ENCODE measurements around the gene ASXL2.
"Not testable (repeated sequence)": the region's sequence is repeated elsewhere in the genome, so short reads cannot be mapped to it uniquely, and the experiment has no call there.

Gene ASXL2

DNA sequence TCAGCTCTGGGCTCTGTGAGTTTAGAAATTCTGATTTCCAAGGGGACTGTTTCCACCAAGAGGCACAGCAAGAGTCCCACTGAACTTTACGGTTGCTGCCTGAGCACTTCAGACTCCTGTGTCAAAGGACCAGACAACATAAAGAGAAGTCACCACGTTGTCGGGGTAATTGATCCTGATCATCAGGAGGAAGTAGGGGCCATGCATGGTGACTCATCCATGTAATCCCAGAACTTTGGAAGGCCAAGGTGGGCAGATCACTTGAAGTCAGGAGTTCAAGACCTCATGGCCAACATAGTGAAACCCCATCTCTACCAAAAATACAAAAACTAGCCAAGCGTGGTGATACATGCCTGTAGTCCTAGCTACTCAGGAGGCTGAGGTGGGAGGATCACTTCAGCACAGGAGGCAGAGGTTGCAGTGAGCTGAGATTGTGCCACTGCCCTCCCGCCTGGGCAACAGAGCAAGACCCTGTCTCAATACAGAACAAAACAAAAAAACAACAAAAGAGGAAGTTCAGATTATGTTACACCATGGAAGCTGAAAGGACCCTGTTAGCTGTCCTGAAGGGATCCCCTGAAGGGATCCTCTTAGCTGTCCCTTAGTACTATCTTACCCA lies 9.4 kb upstream of the ASXL2 start:
- DNase-seq, result no peak

DNA sequence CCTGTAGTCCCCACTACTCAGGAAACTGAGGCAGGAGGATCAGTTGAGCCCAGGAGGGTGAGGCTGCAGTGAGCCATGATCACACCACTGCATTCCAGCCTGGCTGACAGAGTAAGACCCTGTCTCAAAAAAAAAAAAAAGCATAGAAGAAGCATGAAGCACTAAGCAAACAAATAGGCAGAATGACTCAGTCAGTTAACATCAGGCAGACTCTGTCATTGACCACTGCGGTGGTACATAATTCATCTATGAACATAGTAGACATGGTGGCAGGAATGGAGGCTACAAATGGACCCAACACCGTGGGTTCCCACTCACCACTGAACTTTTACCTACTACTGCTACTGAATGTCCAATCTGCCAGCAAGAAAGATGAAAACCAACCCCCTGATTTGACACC lies 7.6 kb upstream of the ASXL2 start:
- DNase-seq, result no peak

DNA sequence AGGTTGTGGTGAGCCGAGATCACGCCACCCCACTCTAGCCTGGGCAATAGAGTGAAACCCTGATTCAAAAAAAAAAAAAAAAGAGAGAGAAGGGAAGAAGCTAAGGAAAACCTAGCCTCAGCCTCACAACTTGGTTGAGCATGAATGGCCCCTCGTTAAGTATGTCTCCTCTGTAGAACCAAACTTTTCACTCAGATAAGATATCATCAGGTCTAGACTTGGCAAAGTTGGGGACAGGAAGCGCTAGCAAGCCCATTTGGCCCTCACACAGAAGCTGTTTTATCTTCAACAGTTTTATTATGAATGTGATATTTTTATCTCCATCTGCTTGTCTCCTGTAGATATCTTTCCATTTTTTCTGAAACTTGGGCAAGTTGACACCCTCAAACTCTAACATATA lies 3.5 kb upstream of the ASXL2 start:
- no peak for DNase-seq

DNA sequence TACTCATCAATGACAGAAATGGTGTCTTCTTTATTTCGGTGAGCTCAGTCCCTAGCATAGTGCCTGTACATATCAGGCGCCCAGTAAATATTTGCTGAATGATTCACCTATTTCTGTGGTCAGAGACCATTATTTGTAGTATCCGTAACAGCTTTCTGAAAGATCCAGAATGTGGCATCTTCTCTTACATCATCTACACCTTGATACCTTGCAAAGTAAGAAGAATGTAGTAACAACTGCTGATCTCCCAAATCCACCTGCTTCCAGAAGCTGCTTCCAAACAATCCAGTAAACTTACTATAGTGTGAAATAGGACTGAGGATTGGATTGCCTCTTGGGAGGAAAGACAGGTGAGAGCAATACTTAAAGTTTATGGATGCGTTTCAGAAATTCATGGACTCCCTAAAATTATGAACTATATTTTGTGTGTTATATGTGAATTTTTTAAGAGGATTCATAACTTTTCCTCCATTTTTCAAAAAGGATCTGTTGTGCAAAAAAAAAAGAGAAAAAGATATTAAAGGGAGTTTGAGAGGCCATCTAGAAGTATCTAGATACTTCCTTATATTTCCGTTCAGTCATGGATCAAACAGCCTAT lies 945 bp upstream of the ASXL2 start:
- DNase-seq, result no peak

DNA sequence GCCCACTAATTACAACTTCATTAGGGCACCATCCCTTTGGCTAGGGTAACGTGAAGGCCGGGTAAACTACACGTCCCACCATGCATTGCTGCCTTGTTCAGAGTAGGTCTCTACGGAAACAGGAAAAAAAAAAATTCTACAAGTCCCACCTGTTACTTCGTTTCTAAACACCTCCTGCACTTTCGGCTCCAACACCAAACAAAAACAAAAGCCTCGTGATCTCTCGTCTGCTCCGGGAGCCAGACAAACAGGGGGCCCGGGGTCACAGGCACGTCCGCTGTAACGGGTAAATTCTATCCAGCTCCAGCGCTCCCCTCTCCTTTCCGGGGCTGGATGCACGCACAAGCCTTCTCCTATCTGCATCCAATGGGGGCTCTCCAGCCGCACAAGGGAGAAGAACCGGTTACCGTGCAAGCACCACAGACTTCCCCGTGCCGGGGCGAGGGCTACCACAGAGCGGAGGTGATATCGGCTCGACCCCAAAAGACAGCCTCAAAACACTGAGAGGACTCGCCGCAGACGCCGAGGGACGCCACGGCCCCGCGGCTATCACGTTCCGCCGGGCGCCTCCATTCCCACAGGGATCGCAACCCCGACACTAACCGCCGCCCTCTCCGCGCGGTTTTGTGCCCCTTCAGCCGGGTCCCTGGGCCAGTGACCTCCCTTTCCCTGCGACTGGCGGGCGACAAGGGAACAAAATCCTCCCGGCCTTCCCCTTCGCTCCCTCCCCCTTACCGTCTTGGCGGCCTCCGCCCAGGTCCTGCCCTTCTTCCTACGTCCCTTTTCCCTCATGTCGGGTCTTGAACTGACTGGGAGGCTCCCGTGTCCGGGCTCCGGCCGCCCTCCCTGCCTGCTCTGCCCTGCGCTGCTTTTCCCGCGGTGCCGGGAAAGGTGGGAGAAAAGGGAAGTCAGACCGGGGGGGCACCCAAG lies 591 bp downstream of the ASXL2 start:
- DNase-seq, result no peak

DNA sequence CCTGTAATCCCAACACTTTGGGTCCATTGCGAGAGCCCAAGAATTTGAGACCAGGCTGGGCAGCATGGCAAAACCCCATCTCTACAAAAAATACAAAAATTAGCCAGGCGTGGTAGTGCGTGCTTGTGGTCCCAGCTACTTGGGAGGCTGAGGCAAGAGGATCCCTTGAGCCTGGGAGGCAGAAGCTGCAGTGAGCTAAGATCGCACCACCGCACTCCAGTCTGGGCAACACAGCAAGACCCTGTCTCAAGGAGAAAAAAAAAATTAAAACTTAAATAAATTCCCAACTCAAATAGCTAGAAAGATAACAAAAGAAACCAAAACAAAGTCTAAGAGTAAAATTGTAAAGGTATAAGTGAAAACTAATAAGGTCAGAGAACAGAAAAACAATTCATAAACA lies 6.2 kb downstream of the ASXL2 start:
- DNase-seq, result no peak

DNA sequence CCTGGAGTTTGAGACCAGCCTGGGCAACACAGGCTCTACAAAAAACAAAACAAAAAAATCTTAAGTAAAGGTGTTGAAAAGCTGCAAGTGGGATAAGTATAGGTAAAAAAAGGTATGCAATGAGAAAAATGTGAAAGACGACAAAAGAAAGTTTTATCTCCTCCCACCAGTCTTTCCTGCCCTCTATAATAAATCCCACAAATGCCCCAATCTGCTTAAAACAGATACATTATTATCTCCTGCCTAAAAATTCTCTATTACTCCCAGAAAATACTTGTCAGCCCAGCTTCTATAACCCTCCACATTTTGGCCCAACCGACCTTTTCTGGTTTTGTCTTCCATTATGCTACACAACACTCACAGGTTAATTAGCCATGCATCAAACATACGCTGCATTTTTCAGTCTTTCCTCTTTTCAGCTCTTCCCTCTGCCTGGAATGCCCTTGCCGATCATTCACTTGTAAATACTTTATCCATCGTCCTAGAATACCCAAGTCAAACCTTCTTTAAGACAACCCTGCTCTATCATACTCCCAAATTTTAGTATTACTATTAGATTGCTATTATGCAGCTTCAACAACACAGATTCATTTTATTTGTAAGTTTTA lies 10.8 kb downstream of the ASXL2 start:
- no peak for DNase-seq

DNA sequence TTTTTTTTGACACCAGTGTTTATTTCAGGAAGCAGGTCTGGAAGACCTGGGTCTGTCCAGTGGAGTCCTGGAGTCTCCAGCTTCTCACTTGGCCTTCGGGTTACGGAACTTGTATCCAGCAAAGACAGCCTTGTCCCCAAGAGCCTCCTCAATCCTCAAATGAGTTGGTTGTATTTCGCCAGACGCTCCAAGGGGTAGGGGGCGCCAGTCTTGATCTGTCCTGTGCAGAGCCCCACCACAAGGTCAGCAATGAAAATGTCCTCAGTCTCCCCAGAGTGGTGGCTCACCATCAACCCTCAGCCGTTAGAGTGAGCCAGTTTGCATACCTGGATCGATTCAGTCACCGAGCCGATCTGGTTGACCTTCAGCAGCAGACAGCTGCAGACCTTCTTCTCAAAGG lies 21.9 kb downstream of the ASXL2 start:
- no peak for DNase-seq

DNA sequence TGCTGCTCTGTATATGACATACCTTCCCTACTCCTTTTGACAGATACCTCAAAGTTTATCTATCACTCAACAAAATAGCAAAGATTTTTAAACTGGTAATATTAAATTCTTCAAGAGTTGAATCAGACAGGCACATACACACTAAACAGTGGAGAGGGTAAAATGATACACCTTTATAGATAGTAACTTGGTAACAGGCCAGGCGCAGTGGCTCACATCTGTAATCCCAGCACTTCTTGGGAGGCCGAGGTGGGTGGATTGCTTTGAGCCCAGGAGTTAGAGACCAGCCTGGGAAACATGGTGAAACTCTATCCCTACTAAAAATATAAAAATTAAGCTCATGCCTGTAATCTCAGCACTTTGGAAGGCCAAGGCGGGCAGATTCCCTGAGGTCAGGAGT lies 23.2 kb downstream of the ASXL2 start:
- DNase-seq, result no peak

DNA sequence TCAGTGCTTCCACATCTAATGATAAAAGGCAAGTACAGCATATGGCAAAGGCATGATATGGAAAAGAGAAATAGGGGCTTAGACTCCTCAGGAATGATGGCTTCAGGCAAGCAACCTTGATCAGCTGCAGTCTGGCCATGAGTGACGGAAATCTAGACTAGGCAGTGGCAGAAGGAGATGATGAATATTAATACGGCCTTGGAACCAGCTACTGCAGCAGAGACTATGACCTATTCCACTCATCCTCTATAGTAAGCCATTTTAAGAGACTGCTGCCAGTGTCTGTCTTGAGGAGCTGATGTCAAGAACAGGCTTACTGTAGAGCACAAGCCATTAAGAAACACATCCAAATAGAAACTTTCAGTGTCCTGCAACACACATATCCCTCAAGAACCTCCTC lies 23.7 kb downstream of the ASXL2 start:
- no peak for DNase-seq

DNA sequence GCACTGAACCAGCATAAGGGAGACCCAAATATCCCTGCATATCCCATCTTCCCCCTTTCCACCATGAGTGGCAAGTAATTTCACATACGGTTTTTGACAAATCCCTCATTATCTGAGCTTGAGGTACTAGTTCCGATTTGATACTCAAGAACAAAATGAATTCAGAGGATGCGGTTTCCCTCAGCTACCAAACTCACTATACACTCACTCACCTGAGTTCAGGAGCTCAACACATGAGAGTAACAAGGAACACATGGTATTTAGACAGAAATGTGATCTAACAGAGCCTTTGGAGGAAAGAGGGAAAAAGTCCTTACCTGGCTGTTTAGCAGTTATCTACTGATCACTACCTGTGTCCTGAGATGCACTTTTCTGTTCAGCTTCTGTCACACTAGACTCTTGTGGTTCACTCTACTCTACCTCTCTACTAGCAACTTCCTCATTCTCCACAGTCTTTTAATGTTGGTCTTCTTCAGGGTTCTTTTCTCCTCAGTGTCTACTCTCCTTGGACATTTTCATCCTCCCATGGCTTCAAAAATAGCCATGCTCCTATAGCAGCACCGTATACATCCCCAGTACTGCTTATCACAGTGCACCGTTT lies 25.1 kb downstream of the ASXL2 start:
- no peak for DNase-seq

DNA sequence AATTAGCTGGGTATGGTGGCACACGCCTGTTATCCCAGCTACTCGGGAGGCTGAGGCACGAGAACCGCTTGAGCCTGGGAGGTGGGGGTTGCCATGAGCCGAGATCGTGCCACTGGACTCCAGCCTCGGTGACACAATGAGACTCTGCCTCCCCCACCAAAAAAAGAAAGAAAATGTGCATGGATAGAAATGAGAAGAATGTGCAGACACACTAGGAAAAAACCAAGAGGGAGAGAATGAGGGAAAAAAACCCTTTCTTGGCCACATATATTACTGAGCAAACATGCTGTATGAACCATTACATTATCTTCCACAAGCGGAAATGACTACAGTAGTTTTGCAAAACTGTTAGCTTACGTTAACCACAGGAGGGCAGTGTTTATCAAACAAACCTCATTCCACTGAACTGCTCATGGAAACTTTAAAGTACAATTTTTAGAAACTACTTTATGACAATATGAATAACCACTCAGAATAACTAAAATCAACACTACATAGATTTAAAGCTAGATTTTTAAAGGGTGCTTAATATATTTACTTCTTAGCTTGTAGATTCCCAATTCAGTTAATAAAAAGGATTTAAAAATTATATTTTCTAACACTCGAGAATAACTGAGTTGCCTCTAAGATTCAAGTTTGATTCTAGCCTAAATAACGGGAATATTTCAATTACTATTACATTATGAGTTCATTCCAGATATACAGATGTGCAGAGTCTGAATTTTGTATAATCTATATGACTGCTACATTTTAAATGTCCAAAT lies 26.4 kb downstream of the ASXL2 start:
- no peak for DNase-seq

DNA sequence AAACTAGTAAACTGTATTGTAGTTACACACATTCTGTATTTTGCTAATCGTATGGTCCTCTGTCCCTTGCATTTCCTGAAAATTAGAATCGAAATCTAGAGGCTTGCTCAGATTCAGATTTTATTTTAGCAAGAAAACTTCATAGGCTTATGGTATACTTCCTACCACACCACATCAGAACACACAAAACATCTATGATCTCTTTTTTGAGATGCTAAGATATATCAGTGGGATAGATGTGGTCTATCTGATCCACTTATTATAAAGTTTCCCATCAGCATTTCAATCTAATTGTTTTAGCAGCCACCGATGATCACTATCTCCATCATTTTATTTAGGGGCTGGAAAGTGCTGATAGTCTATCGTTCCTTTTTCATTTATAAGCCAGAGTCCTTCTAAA lies 27.9 kb downstream of the ASXL2 start:
- DNase-seq, result not testable (repeated sequence)

DNA sequence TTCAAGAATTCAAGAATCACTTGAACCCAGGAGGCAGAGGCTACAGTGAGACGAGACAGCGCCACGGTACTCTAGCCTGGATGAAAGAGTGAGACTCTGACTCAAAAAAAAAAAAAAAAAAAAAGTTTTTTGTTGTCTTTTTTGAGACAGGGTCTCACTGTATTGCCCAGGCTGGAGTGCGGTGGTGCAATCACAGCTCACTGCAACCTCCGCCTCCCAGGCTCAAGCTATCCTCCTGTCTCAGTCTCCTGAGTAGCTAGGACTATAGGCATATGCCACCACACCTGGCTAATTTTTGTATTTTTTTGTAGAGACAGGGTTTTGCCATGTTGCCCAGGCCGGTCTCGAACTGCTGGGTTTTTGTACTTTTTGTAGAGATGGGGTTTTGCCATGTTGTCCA lies 28.9 kb downstream of the ASXL2 start:
- not testable (repeated sequence) for DNase-seq

DNA sequence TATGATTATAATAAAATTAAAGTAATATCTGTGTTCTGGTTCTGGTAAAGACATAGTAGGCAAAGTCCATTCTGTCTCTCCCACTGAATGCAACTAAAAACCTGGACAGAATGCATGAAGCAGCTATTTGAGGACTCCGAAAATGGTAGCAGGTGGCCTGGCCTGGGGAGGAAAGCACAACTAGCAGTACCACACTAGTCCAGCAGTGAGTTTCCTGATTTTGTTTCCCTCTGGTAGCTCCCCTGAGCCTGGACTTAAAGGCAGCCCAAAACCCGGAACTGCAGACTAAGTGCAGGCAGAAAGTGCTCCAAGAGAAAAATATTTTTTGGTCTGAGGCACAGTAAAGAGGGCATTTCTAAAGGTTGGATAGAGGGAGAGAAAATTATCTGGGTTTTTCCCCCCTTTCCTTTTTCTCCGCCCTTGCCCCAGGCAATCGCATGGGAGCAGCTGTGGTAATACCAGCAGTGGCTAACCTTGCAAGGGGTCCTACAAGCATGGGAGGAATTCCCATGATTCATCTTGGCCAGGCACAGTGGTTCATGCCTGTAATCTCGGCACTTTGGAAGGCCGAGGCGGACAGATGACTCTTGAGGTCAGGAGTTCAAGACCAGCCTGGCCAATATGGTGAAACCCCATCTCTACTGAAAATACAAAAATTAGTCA lies 32.3 kb downstream of the ASXL2 start:
- no peak for DNase-seq

DNA sequence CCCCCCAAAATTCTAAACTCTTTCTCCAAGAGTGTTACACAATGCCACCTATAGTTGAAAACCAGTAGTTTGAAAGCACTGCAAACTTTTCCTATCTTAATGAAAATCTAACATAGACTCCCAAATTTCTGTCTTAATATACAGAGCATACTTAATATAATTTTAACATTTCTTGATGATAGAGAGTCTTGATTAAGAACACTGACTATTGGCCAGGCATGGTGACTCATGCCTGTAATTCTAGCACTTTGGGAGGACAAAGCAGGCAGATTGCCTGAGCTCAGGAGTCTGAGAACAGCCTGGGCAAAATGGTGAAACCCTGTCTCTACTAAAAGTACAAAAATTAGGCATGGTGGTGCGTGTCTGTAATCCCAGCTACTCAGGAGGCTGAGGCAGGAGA lies 34.2 kb downstream of the ASXL2 start:
- DNase-seq, result no peak

DNA sequence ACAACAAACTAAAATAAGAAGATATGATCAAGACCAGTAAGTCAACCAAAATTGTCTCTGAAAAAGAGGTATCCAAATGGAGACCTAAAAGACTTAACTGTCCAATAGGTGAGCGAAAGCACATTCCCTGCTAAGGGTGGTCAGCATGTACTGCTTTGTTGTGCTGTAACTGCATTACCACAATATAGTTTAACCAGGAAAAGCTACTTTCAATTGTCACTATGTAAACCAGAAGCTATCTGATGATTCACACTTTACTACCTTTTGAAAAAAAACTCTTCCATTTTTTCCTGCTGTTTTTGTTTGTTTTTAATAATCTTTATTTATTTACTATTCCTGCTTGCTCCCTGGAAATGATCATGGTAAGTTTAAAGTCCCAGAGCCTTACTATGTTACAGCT lies 36.1 kb downstream of the ASXL2 start:
- no peak for DNase-seq

DNA sequence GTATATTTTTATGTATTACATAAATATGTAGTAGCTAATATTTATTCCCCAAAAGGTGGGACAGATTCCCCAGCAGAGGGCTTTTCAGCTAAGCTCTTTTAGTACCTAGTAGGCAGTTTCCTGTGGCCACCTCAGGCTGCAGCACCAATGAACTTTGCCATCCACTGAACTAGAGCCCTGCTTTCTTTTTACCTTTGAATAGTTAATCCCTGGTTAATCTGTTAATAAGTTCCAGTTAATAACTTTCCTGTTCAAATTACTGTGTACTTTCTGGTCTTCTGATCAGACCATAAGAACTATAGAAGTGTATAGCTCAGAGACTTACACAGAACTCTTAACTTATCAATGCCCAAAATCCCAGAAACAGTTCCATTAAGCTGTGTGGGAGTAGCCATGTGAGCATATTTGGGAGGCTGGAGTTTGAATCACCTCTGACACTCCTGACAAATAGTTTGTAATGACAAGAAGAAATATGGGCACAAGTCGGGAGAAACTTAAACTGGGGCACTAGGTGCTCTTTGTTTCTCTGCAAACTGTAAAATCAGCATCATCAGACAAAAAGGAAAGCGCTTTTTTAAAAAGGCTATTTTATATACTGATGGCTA lies 40.0 kb downstream of the ASXL2 start:
- DNase-seq, result no peak

DNA sequence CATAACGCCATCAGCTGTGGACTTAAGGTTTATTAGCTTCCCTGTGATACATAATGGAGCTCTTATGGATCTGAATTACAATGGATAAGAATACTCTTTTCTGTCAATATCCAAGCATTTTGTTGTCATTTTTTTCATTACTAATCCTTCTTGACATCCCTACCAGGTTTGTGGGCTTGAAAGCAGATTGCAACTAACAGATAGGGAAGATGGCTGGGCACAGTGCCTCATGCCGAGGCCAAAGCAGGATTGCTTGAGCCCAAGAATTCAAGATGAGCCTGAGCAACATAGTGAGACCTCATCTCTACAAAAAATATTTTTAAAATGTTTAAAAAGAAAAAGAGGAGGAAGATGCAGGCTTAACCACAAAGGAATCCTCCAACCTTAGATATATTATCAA lies 42.4 kb downstream of the ASXL2 start:
- no peak for DNase-seq

DNA sequence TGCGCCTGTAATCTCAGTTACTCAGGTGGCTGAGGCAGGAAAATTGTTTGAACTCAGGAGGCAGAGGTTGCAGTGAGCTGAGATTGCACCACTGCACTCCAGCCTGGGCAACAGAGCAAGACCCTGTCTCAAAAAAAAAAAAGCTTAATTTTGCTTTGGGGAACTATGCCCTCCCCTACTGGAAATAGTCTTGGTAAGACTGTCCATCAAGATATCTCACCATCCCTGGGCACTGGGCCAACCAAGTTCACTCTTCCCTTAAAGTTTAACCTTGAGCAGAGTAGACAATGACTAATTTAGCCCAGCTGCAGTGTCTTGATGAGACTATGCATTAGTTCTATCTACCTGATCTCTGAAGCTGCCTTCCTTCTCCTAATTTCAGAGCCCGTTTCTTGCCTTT lies 44.7 kb downstream of the ASXL2 start:
- no peak for DNase-seq

DNA sequence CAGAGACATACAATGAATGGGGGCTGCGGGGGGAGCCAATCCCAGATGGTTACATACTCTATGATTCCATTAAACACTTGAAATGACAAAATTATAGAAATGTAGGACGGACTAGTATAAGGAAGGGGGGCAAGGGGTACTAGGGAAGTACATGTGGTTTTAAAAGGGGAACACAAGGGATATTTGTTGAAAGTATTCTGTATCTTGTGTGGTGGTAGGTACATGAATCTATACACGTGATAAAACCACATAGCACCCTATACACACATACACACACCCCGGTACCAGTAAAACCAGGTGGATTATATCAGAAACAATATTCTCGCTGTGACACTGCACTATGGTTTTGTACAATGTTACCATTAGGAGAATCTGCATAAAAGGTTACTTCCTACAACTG lies 45.4 kb downstream of the ASXL2 start:
- DNase-seq, result no peak

All from SHP77 treated with DMSO at 0.1 percent for 48 hours (cell line).